ENCODE data around the gene ABCG5.

- TF ChIP-seq ZNF384 (IDR thresholded peaks at IDR 0.05): no peak
- TF ChIP-seq FOXA1 (IDR thresholded peaks at IDR 0.05): no peak
- TF ChIP-seq SUZ12 (IDR thresholded peaks at IDR 0.05): no peak
- TF ChIP-seq LEF1 (IDR thresholded peaks at IDR 0.05; ENCODE audit: borderline replicate concordance): no peak
- TF ChIP-seq BHLHE40 (IDR thresholded peaks at IDR 0.05; ENCODE audit: borderline replicate concordance): no peak
Observed at GRCh38 chr2:43776324-43776723, 62.3 kb downstream of the ABCG5 start.
